SK-N-SH (cell line): ENCODE data around the gene HOXC13. TPM values are rescaled to one million over a fixed set of nuclear protein-coding genes. Genes with fewer than 3 reads are reported as not detected.

Experiments used
- CTCF ChIA-PET: fragments of 300-600, 350-600 bp; formaldehyde crosslinking; extraction: SDS; loops from one replicate; lab custom pipeline; 2021; lab: Yijun Ruan, JAX
- POLR2A ChIA-PET: fragments of 350-600 bp; sonication (Branson Sonifier 250); formaldehyde crosslinking; extraction: SDS; loops from one replicate; lab custom pipeline; 2020; ENCODE audit warnings: antibody characterized with exemption, inconsistent platforms; lab: Yijun Ruan, JAX
- DNase-seq: peaks from one replicate; pipeline ENCODE4 v3.0.0; 2012
- H2AFZ ChIP-seq: fragments of 200-600 bp; sonication (generic); 2 replicates; pipeline ENCODE4 v1.8.1; 2016; ENCODE audit warnings: antibody characterized with exemption, mild to moderate bottlenecking, low read depth
- H3F3A ChIP-seq: fragments of 200-600 bp; sonication (generic); replicated peaks from 2 replicates; pipeline ENCODE3; 2016; ENCODE audit warnings: antibody characterized with exemption, mild to moderate bottlenecking; ENCODE audit not compliant: insufficient read depth
- H3K27ac ChIP-seq, 2 experiments: fragments of 200-500 bp in 1 of 2; fragments of 200-600 bp in 1 of 2; sonication (Bioruptor generic) in 1 of 2; sonication (generic), shearing (Covaris generic) in 1 of 2; 2 replicates each; pipeline versions ENCODE4 v1.5.1 to v1.6.1; 2014 to 2016; ENCODE audit warnings: low read depth in 2 of 2, inconsistent platforms in 1 of 2, low read length in 1 of 2, mild to moderate bottlenecking in 1 of 2, mixed read lengths in 1 of 2
- H3K27me3 ChIP-seq: fragments of 200-600 bp; sonication (generic), shearing (Covaris generic); 2 replicates; pipeline ENCODE4 v1.6.1; 2016; ENCODE audit warnings: mixed run types; ENCODE audit not compliant: insufficient read depth
- H3K36me3 ChIP-seq, 2 experiments: fragments of 200-500 bp in 1 of 2; fragments of 200-600 bp in 1 of 2; sonication (Bioruptor generic) in 1 of 2; sonication (generic) in 1 of 2; replicated peaks in 1 of 2; 2 replicates each; pipeline versions ENCODE3 to v1.5.1; 2014 to 2016; ENCODE audit warnings: low read length in 1 of 2, mild to moderate bottlenecking in 1 of 2; ENCODE audit not compliant: insufficient read depth in 2 of 2, control insufficient read depth in 1 of 2
- H3K4me1 ChIP-seq, 2 experiments: fragments of 200-500 bp in 1 of 2; fragments of 200-600 bp in 1 of 2; sonication (Bioruptor generic) in 1 of 2; sonication (generic), shearing (Covaris generic) in 1 of 2; 2 replicates each; pipeline versions ENCODE4 v1.5.1 to v1.6.1; 2014 to 2016; ENCODE audit warnings: low read depth in 1 of 2, low read length in 1 of 2, mixed run types in 1 of 2; ENCODE audit not compliant: insufficient read depth in 2 of 2, control insufficient read depth in 1 of 2
- H3K4me2 ChIP-seq: fragments of 200-600 bp; sonication (generic), shearing (Covaris generic); 2 replicates; pipeline ENCODE4 v1.6.1; 2017; ENCODE audit warnings: mixed run types
- H3K4me3 ChIP-seq, 2 experiments: fragments of 200-500 bp in 1 of 2; fragments of 200-600 bp in 1 of 2; sonication (Bioruptor generic) in 1 of 2; sonication (generic), shearing (Covaris generic) in 1 of 2; 2 replicates each; pipeline versions ENCODE4 v1.5.1 to v1.8.1; 2014 to 2016; ENCODE audit warnings: low read depth in 2 of 2, inconsistent platforms in 1 of 2, low read length in 1 of 2, mild to moderate bottlenecking in 1 of 2, mixed read lengths in 1 of 2, moderate library complexity in 1 of 2
- H3K79me2 ChIP-seq: fragments of 200-600 bp; sonication (generic); 2 replicates; pipeline ENCODE4 v1.8.1; 2017; ENCODE audit warnings: mild to moderate bottlenecking; ENCODE audit not compliant: insufficient read depth
- H3K9ac ChIP-seq: fragments of 200-600 bp; sonication (generic); 2 replicates; pipeline ENCODE4 v1.6.1; 2017; ENCODE audit warnings: mixed run types
- H3K9me2 ChIP-seq: fragments of 200-600 bp; sonication (generic); 2 replicates; pipeline ENCODE4 v1.6.1; 2017; ENCODE audit warnings: mixed run types
- H3K9me3 ChIP-seq: fragments of 200-600 bp; sonication (generic); 2 replicates; pipeline ENCODE4 v1.6.1; 2017; ENCODE audit warnings: mixed run types, mild to moderate bottlenecking, moderate library complexity
- H4K20me1 ChIP-seq: fragments of 200-600 bp; sonication (generic); 2 replicates; pipeline ENCODE4 v1.6.1; 2017; ENCODE audit warnings: mild to moderate bottlenecking, mixed run types; ENCODE audit not compliant: insufficient read depth
- CHD2 ChIP-seq: fragments of 150-350 bp; IDR thresholded peaks from 2 replicates; pipeline ENCODE4 v1.6.1; 2018; ENCODE audit warnings: low read length; ENCODE audit not compliant: partially characterized antibody
- ELF1 ChIP-seq: IDR thresholded peaks from 2 replicates; pipeline ENCODE4 v1.4.0; 2012
- FOSL2 ChIP-seq: IDR thresholded peaks from 2 replicates; pipeline ENCODE4 v1.4.0; 2012; ENCODE audit warnings: low read depth, mild to moderate bottlenecking, moderate library complexity, borderline replicate concordance
- FOXJ3 ChIP-seq: sonication (generic); formaldehyde crosslinking; IDR thresholded peaks from 2 replicates; pipeline ENCODE4 v1.5.1; 2020; ENCODE audit warnings: mild to moderate bottlenecking, missing genetic modification reagents
- GATA2 ChIP-seq: sonication (generic); formaldehyde crosslinking; IDR thresholded peaks from 2 replicates; pipeline ENCODE4 v1.5.0; 2020; ENCODE audit warnings: mild to moderate bottlenecking, missing genetic modification reagents
- MAX ChIP-seq: IDR thresholded peaks from 2 replicates; pipeline ENCODE4 v1.4.0; 2012; ENCODE audit warnings: low read depth
- MXI1 ChIP-seq: IDR thresholded peaks from 2 replicates; pipeline ENCODE4 v1.6.1; 2012; ENCODE audit warnings: mild to moderate bottlenecking, low read depth, low read length, improper control_type of control experiment
- NRF1 ChIP-seq: IDR thresholded peaks from 2 replicates; pipeline ENCODE4 v1.6.1; 2012; ENCODE audit warnings: low read depth, mild to moderate bottlenecking, low read length
- POLR2AphosphoS5 ChIP-seq: IDR thresholded peaks from 2 replicates; pipeline ENCODE4 v1.6.1; 2012; ENCODE audit warnings: low read depth, low read length
- RAD21 ChIP-seq: IDR thresholded peaks from 2 replicates; pipeline ENCODE4 v1.6.1; 2012; ENCODE audit warnings: mild to moderate bottlenecking, low read length
- REST ChIP-seq: IDR thresholded peaks from 2 replicates; pipeline ENCODE4 v1.6.1; 2012; ENCODE audit warnings: mild to moderate bottlenecking, low read depth, low read length, moderate library complexity
- RFX5 ChIP-seq: IDR thresholded peaks from 2 replicates; pipeline ENCODE4 v1.6.1; 2012; ENCODE audit warnings: mild to moderate bottlenecking, improper control_type of control experiment, low read length
- RXRA ChIP-seq: IDR thresholded peaks from 2 replicates; pipeline ENCODE4 v1.4.0; 2012; ENCODE audit warnings: low read depth, mild to moderate bottlenecking, borderline replicate concordance
- SIN3A ChIP-seq: IDR thresholded peaks from 2 replicates; pipeline ENCODE4 v1.6.1; 2012; ENCODE audit warnings: low read depth, mild to moderate bottlenecking, low read length, moderate library complexity, borderline replicate concordance
- SMC3 ChIP-seq: IDR thresholded peaks from 2 replicates; pipeline ENCODE4 v1.6.1; 2012; ENCODE audit warnings: low read depth, low read length, improper control_type of control experiment
- TAF1 ChIP-seq: IDR thresholded peaks from 2 replicates; pipeline ENCODE4 v1.6.1; 2012; ENCODE audit warnings: low read depth, mild to moderate bottlenecking, low read length, moderate library complexity, borderline replicate concordance
- TCF12 ChIP-seq: IDR thresholded peaks from 2 replicates; pipeline ENCODE4 v1.4.0; 2012
- TEAD4 ChIP-seq: IDR thresholded peaks from 2 replicates; pipeline ENCODE4 v1.4.0; 2012; ENCODE audit warnings: mild to moderate bottlenecking, borderline replicate concordance; ENCODE audit not compliant: insufficient read depth
- USF1 ChIP-seq: IDR thresholded peaks from 2 replicates; pipeline ENCODE4 v1.4.0; 2012; ENCODE audit warnings: low read depth, borderline replicate concordance
- WGBS: methylation state at CpG from one replicate; pipeline ENCODE4 v1.1.6; 2017; ENCODE audit warnings: low lambda C conversion rate; 5-methylcytosine and 5-hydroxymethylcytosine counted together
- polyA plus RNA-seq, 3 experiments: library from polyadenylated mRNA; depleted of rRNA; stranded (reverse); fragments of >200 nt; gene quantifications; 2 replicates each; pipeline ENCODE4 v1.2.3, GENCODE V29; 2012
- TF ChIP-seq, protein P1 (sequence below): IDR thresholded peaks from 2 replicates; pipeline ENCODE4; 2012
- TF ChIP-seq, protein P2 (sequence below): fragments of 150-350 bp; IDR thresholded peaks from 2 replicates; pipeline ENCODE4 v1.6.1; 2017; ENCODE audit warnings: antibody characterized with exemption, low read length, low read depth, borderline replicate concordance

HOXC13 gene
- polyA plus RNA-seq, 1 of the 3 experiments (the other 2 are of a cell fraction), result not detected

DNA sequence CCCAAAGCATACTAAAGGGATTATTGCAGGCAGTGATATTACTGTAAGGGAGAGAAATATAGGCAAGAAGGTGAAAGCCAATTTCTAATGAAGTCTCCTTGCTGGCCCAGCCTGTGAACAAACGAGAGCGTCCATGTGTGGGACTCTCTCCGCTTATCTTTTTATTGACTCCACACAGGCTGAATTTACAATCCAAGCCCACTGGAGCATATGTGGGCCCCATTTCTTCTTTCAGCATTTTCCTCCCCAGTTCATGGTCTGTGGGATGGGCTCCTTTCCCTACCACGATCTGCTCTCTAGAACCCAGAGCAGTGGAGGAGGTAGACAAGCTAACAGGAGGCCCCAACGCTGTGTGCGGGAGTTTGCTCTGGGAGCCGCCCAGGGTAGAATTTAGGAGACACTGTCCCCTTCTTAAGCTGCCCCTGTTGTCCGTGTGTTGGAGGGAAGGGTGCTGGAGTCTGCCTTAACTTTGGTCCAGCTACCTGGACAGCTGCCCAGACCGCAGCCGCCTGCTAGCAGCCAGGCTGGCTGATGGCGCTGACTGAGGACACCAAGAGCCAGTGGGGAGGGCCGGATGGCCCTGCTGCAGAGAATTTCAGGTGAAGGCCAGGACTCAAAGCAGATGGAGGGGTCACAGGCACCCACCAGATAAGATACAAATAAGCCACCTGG, 31.1 kb downstream of the HOXC13 start:
- Histone ChIP-seq H3F3A (peaks cover 3% of the 10 kb centered on the region), H3K4me2 (no peak overlapping the region), H3K4me3 (no peak overlapping the region), H3K9ac (no peak overlapping the region), H3K27ac (no peak overlapping the region), H3K9me2 (no peaks in the 10 kb centered on the region), H2AFZ (no peak overlapping the region), H3K9me3 (no peaks in the 10 kb centered on the region), H4K20me1 (peaks cover 13% of the 10 kb centered on the region; the same call in 1 of the 2 replicates), H3K36me3 (no peaks in the 10 kb centered on the region), H3K27me3 (peaks cover 100% of the 10 kb centered on the region), H3K79me2 (no peaks in the 10 kb centered on the region), H3K4me1 (peaks cover 0 to 2% of the 10 kb centered on the region in 2 experiments; a peak in 1 of 4 replicates)
- TF ChIP-seq POLR2AphosphoS5, result no peak
- TF ChIP-seq RXRA, result no peak
- TF ChIP-seq SMC3, result no peak
- TF ChIP-seq TAF1, result no peak
- TF ChIP-seq GATA2 (CRISPR knock-in tag), result no peak
- TF ChIP-seq USF1, result no peak
- TF ChIP-seq FOSL2, result no peak
- no peak for TF ChIP-seq SIN3A
- no peak for TF ChIP-seq TCF12
- no peak for TF ChIP-seq RAD21
- no peak for TF ChIP-seq NRF1
- DNase-seq, result no peak
- WGBS, result 23% methylated on average over 10 of the region's 12 CpGs
- ChIA-PET POLR2A (no interaction called here), CTCF (interaction anchor here (0.6 to 12.7 kb wide), 5 partner anchors 18 to 247 kb away, joined by 3 to 134 read pairs (median 4); partner anchors contain the start of gene HOXC10)

DNA sequence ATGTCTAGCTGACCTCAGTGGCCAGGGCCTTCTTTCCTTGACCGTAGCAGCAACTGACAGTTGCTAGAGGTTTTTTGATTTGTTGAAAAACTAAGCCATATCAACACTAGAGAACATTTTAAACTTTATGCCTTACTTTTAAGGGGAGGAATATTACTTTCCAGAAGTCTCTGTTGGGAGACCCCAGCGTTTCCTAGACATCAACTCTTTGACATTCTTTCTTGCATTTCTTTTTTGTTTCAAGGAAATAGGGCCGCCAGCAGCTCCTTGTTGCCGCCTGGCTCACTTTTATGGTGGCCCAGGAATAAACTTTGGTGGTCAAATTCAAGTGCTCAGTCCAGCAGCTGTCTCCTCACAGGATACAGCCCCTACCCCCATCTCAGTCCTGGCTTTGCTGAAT, 31.8 kb downstream of the HOXC13 start:
- Histone ChIP-seq H4K20me1 (0 out of 2 replicates have a peak, but pooled peaks cover 6% of the 10 kb centered on the region), H3K36me3 (no peaks in the 10 kb centered on the region), H3K79me2 (no peaks in the 10 kb centered on the region), H3K27ac (no peak overlapping the region), H2AFZ (no peak overlapping the region), H3F3A (peaks cover 3% of the 10 kb centered on the region), H3K4me2 (no peak overlapping the region), H3K4me1 (peaks cover 0 to 2% of the 10 kb centered on the region in 2 experiments; a peak in 1 of 4 replicates), H3K9me2 (no peaks in the 10 kb centered on the region), H3K9ac (no peak overlapping the region), H3K4me3 (no peak overlapping the region), H3K27me3 (peaks cover 100% of the 10 kb centered on the region), H3K9me3 (no peaks in the 10 kb centered on the region)
- 17% methylated on average over 4 of the region's 4 CpGs for WGBS
- ChIA-PET CTCF (interaction anchor here (0.6 to 12.7 kb wide), 4 partner anchors 18 to 246 kb away, joined by 3 to 134 read pairs (median 4); partner anchors contain the start of gene HOXC10), POLR2A (no interaction called here)
- DNase-seq, result no peak
- TF ChIP-seq RAD21 (no peak), TAF1 (no peak), POLR2AphosphoS5 (no peak), CHD2 (no peak), RFX5 (no peak), TEAD4 (no peak), REST (no peak), FOXJ3 (CRISPR knock-in tag) (no peak), SIN3A (no peak), MAX (no peak), MXI1 (no peak), ELF1 (no peak)
- TF ChIP-seq, protein P1, sequence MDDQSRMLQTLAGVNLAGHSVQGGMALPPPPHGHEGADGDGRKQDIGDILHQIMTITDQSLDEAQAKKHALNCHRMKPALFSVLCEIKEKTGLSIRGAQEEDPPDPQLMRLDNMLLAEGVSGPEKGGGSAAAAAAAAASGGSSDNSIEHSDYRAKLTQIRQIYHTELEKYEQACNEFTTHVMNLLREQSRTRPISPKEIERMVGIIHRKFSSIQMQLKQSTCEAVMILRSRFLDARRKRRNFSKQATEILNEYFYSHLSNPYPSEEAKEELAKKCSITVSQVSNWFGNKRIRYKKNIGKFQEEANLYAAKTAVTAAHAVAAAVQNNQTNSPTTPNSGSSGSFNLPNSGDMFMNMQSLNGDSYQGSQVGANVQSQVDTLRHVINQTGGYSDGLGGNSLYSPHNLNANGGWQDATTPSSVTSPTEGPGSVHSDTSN, result no peak
- TF ChIP-seq, protein P2, sequence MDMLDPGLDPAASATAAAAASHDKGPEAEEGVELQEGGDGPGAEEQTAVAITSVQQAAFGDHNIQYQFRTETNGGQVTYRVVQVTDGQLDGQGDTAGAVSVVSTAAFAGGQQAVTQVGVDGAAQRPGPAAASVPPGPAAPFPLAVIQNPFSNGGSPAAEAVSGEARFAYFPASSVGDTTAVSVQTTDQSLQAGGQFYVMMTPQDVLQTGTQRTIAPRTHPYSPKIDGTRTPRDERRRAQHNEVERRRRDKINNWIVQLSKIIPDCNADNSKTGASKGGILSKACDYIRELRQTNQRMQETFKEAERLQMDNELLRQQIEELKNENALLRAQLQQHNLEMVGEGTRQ, result no peak
